Cardiac fibroblast (primary cell): Measurements from ENCODE around the gene SH3BP5.

Experiments used
- DNase-seq, 2 donors: peaks; one replicate each; pipeline versions ENCODE4 v3.0.0 to v3.0.0-alpha.2; 2010; ENCODE audit warnings: low read depth in 2 of 2
- H3K4me3 ChIP-seq, 2 donors: replicated peaks in 1 of 2; 1 replicate in 1 of 2; 2 replicates in 1 of 2; pipeline ENCODE4 v1.5.1; 2011; ENCODE audit warnings: low read depth in 2 of 2, low read length in 2 of 2, mild to moderate bottlenecking in 2 of 2, moderate library complexity in 1 of 2
- TF ChIP-seq, protein P1 (sequence below): IDR thresholded peaks from one replicate; pipeline ENCODE4 v1.5.1; 2011; ENCODE audit warnings: low read depth, mild to moderate bottlenecking, low read length, inconsistent platforms

Gene SH3BP5

DNA sequence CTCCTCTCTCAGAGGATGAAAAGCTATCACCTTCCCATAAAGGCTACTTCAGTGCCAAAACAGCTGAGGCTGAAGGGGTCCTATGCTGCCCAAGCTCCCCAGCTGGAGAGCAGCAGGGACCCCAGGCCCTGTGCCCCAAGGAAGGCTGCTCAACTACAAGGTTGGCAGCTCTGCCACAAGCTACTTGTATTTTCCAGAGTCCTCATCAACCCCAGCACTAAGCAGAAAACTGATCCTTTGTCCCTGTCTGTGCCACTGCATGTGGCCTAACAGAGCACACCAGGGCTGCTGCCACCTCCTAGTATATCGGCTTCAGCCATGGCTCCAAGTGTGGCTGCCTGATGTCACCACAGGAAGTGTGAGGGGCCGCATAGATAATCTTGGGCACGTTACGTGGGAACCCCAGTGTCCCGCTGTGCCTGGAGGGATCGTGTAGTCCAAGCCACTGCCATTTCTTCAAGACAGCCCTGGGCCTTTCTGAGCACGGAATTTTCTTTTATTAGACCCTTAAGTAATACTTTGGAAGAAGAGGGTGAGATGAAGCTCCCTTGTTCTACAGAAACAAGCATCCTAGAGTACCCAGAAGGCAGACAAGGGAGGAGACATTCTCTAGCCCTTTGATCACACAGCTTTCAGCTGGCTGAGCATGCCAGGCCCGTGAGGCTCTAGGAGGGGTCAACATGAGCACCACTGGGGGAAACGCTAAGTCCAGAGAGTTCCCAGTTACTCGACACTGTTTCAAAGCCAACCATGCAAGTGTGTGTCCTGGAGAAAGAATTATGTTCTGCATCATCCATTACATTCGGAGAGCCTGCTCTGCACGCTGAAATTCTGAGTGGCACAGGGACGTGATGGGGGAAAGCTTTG, 65.6 kb downstream of the SH3BP5 start:
- DNase-seq, result no peak
- H3K4me3 ChIP-seq, result no peak overlapping the region
- TF ChIP-seq, protein P1, sequence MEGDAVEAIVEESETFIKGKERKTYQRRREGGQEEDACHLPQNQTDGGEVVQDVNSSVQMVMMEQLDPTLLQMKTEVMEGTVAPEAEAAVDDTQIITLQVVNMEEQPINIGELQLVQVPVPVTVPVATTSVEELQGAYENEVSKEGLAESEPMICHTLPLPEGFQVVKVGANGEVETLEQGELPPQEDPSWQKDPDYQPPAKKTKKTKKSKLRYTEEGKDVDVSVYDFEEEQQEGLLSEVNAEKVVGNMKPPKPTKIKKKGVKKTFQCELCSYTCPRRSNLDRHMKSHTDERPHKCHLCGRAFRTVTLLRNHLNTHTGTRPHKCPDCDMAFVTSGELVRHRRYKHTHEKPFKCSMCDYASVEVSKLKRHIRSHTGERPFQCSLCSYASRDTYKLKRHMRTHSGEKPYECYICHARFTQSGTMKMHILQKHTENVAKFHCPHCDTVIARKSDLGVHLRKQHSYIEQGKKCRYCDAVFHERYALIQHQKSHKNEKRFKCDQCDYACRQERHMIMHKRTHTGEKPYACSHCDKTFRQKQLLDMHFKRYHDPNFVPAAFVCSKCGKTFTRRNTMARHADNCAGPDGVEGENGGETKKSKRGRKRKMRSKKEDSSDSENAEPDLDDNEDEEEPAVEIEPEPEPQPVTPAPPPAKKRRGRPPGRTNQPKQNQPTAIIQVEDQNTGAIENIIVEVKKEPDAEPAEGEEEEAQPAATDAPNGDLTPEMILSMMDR, result no peak

GRCh38 chr3:15265655-15266509, 66.5 kb downstream of the SH3BP5 start:
- TF ChIP-seq, protein P1, result no peak
- DNase-seq, result no peak
- no peak overlapping the region for H3K4me3 ChIP-seq

- TF ChIP-seq, protein P1, result no peak
- no peak overlapping the region for H3K4me3 ChIP-seq
- peak in 1 of 2 donors; percentile 17 for DNase-seq
Measured at GRCh38 chr3:15264486-15264885, 67.9 kb downstream of the SH3BP5 start.

GRCh38 chr3:15263926-15264325, 68.5 kb downstream of the SH3BP5 start:
- TF ChIP-seq, protein P1, result no peak
- no peak for DNase-seq
- no peak overlapping the region for H3K4me3 ChIP-seq

GRCh38 chr3:15263120-15263519, 69.3 kb downstream of the SH3BP5 start:
- no peak overlapping the region for H3K4me3 ChIP-seq
- no peak for DNase-seq
- TF ChIP-seq, protein P1, result no peak

- DNase-seq, result no peak
- TF ChIP-seq, protein P1, result no peak
- no peak overlapping the region for H3K4me3 ChIP-seq
Measured at GRCh38 chr3:15262021-15262420, 70.4 kb downstream of the SH3BP5 start.
